MCF 10A (cell line): ENCODE data around the gene NPVF. TPM values are rescaled to one million over a fixed set of nuclear protein-coding genes. Genes with fewer than 3 reads are reported as not detected.

Source experiments
- BruUV-seq: library from RNA; stranded (reverse); fragments of 400-500 nt; replicated peaks from 2 replicates; lab custom pipeline; 2021; lab: Mats Ljungman, UMichigan
- CTCF ChIA-PET: fragments of 300-600 bp; sonication (Branson Sonifier 250); formaldehyde crosslinking; extraction: SDS; loops from one replicate; lab custom pipeline; 2021; ENCODE audit warnings: antibody characterized with exemption, inconsistent platforms; lab: Yijun Ruan, JAX
- POLR2A ChIA-PET: fragments of 300-600, 350-650 bp; sonication (Branson Sonifier 250); formaldehyde crosslinking; extraction: SDS; loops from one replicate; lab custom pipeline; 2020; ENCODE audit warnings: antibody characterized with exemption, inconsistent platforms; lab: Yijun Ruan, JAX
- DNase-seq: peaks from one replicate; pipeline ENCODE4 v3.0.0-alpha.2; 2018; ENCODE audit not compliant: unreplicated experiment
- H3K27ac Mint-ChIP-seq: one replicate; pipeline ENCODE4 v1.8.0; 2022; ENCODE audit warnings: mild to moderate bottlenecking, low read depth, mixed read lengths; ENCODE audit not compliant: unreplicated experiment
- H3K27me3 Mint-ChIP-seq: one replicate; pipeline ENCODE4 v1.8.0; 2022; ENCODE audit warnings: mixed read lengths; ENCODE audit not compliant: insufficient read depth, unreplicated experiment
- H3K36me3 Mint-ChIP-seq: one replicate; pipeline ENCODE4 v1.8.0; 2022; ENCODE audit warnings: mild to moderate bottlenecking, moderate library complexity, mixed read lengths; ENCODE audit not compliant: insufficient read depth, unreplicated experiment
- H3K4me1 Mint-ChIP-seq: one replicate; pipeline ENCODE4 v1.8.0; 2022; ENCODE audit warnings: mixed read lengths; ENCODE audit not compliant: insufficient read depth, unreplicated experiment
- H3K4me3 Mint-ChIP-seq: one replicate; pipeline ENCODE4 v1.8.0; 2022; ENCODE audit warnings: mild to moderate bottlenecking, moderate library complexity, mixed read lengths; ENCODE audit not compliant: unreplicated experiment
- H3K9me3 Mint-ChIP-seq: one replicate; pipeline ENCODE4 v1.8.0; 2022; ENCODE audit warnings: mixed read lengths; ENCODE audit not compliant: unreplicated experiment
- CTCF ChIP-seq: fragments of 200-600 bp; IDR thresholded peaks from one replicate; pipeline ENCODE4 v1.8.0; 2022; ENCODE audit warnings: antibody characterized with exemption, mild to moderate bottlenecking; ENCODE audit not compliant: unreplicated experiment
- intact Hi-C: fragments of 100-400 bp; cut with micrococcal nuclease; formaldehyde crosslinking; loops from 2 replicates; pipeline ENCODE4 v1.14.1; 2022
- total RNA-seq: library from RNA; stranded (reverse); gene quantifications from 2 replicates; pipeline ENCODE4 v1.2.3, GENCODE V29; 2022

The NPVF gene
- total RNA-seq, 1 experiment from 2014 or later: not detected

- DNase-seq: no peak
- ChIA-PET CTCF (interaction anchor here (0.5 to 1.6 kb wide), 9 partner anchors 9 to 1119 kb away, joined by 3 to 6 read pairs (median 3); no protein-coding TSS in a partner anchor), POLR2A (no interaction called here)
- no peaks in the 10 kb centered on the region for H3K27me3 Mint-ChIP-seq
- no peaks in the 10 kb centered on the region for H3K4me1 Mint-ChIP-seq
- no TSS peak for BruUV-seq
- H3K9me3 Mint-ChIP-seq: no peaks in the 10 kb centered on the region
- no peaks in the 10 kb centered on the region for H3K36me3 Mint-ChIP-seq
- H3K27ac Mint-ChIP-seq: no peak overlapping the region
- no peak for TF ChIP-seq CTCF
- intact Hi-C loops: no loop called here
- H3K4me3 Mint-ChIP-seq: peak overlapping the region; percentile 76
These were observed 47.7 kb downstream of the NPVF start for GRCh38 chr7:25180592-25180923.

GRCh38 chr7:25179771-25180591 lies 48.3 kb downstream of the NPVF start:
- ChIA-PET CTCF (interaction anchor here (0.5 to 1.6 kb wide), 10 partner anchors 9 to 1118 kb away, joined by 3 to 6 read pairs (median 3); no protein-coding TSS in a partner anchor), POLR2A (interaction anchor here (1.0 kb wide), 1 partner anchor 31 kb away, joined by 3 read pairs; no protein-coding TSS in a partner anchor)
- Mint-ChIP-seq H3K4me1 (no peaks in the 10 kb centered on the region), H3K27ac (peak overlapping the region; percentile 19), H3K27me3 (no peaks in the 10 kb centered on the region), H3K4me3 (peak overlapping the region; percentile 76), H3K36me3 (no peaks in the 10 kb centered on the region), H3K9me3 (no peaks in the 10 kb centered on the region)
- no TSS peak for BruUV-seq
- TF ChIP-seq CTCF: peak; percentile 89
- DNase-seq: peak; percentile 81
- intact Hi-C loops: no loop called here

GRCh38 chr7:25179325-25179724 lies 49.0 kb downstream of the NPVF start:
- Mint-ChIP-seq H3K27ac (peak overlapping the region; percentile 19), H3K4me1 (no peaks in the 10 kb centered on the region), H3K36me3 (no peaks in the 10 kb centered on the region), H3K4me3 (peak overlapping the region; percentile 76), H3K27me3 (no peaks in the 10 kb centered on the region), H3K9me3 (no peaks in the 10 kb centered on the region)
- BruUV-seq: no TSS peak
- ChIA-PET CTCF (interaction anchor here (1.4 to 1.6 kb wide), 2 partner anchors 9 to 11 kb away, joined by 3 to 6 read pairs; no protein-coding TSS in a partner anchor), POLR2A (interaction anchor here (1.0 kb wide), 1 partner anchor 30 kb away, joined by 3 read pairs; no protein-coding TSS in a partner anchor)
- DNase-seq: no peak
- no peak for TF ChIP-seq CTCF
- intact Hi-C loops: no loop called here

Other genes starting within 250 kb of the NPVF start
- 33.8 and 35.7 TPM in 2 replicates for gene OSBPL3, start 248.3 kb downstream of the NPVF start, total RNA-seq
- 368 and 448 TPM in 2 replicates for gene CYCS, start 103.2 kb downstream of the NPVF start, total RNA-seq